GM23338 (cell line): ENCODE measurements around the gene TIMM13. TPM values are rescaled to one million over a fixed set of nuclear protein-coding genes. Genes with fewer than 3 reads are reported as not detected.

Experiments used
- ATAC-seq: fragments of 200-7000 bp; cut with Tn5 transposase; 3 replicates; pipeline ENCODE4 v1.9.1; 2020
- DNase-seq: peaks from one replicate; pipeline ENCODE4 v3.0.0-alpha.2; 2015; ENCODE audit warnings: low spot score
- H2AFZ ChIP-seq: fragments of 200-600 bp; sonication (generic); 2 replicates; pipeline ENCODE4 v1.8.0; 2016; ENCODE audit warnings: antibody characterized with exemption, mild to moderate bottlenecking, moderate library complexity
- H3F3A ChIP-seq: fragments of 200-600 bp; sonication (generic); replicated peaks from 2 replicates; pipeline ENCODE4 v1.8.0; 2017; ENCODE audit warnings: antibody characterized with exemption, mixed run types, low read depth
- H3K27ac ChIP-seq: fragments of 200-600 bp; sonication (generic); 2 replicates; pipeline ENCODE4 v1.6.1; 2016; ENCODE audit warnings: low read depth
- H3K27me3 ChIP-seq: fragments of 200-600 bp; sonication (generic); 2 replicates; pipeline ENCODE4 v1.8.0; 2016; ENCODE audit warnings: mild to moderate bottlenecking, mixed run types, moderate library complexity; ENCODE audit not compliant: insufficient read depth
- H3K36me3 ChIP-seq: fragments of 200-600 bp; sonication (generic); 2 replicates; pipeline ENCODE4 v1.8.0; 2016; ENCODE audit warnings: mild to moderate bottlenecking; ENCODE audit not compliant: insufficient read depth
- H3K4me1 ChIP-seq: fragments of 200-600 bp; sonication (generic); 2 replicates; pipeline ENCODE4 v1.8.0; 2016; ENCODE audit warnings: mild to moderate bottlenecking, moderate library complexity; ENCODE audit not compliant: insufficient read depth
- H3K4me2 ChIP-seq: fragments of 200-600 bp; sonication (generic); 2 replicates; pipeline ENCODE4 v1.7.1; 2017; ENCODE audit warnings: mixed run types
- H3K4me3 ChIP-seq: fragments of 200-600 bp; sonication (generic); 2 replicates; pipeline ENCODE4 v1.6.1; 2016; ENCODE audit warnings: mixed run types
- H3K79me2 ChIP-seq: fragments of 200-600 bp; sonication (generic); replicated peaks from 2 replicates; pipeline ENCODE4 v1.8.0; 2017; ENCODE audit warnings: mild to moderate bottlenecking; ENCODE audit not compliant: insufficient read depth
- H3K9me2 ChIP-seq: fragments of 200-600 bp; sonication (generic); 2 replicates; pipeline ENCODE4 v1.8.0; 2017; ENCODE audit not compliant: insufficient read depth
- H4K20me1 ChIP-seq: fragments of 200-600 bp; sonication (generic); replicated peaks from 2 replicates; pipeline ENCODE4 v1.8.0; 2017; ENCODE audit warnings: mild to moderate bottlenecking; ENCODE audit not compliant: insufficient read depth
- H3K27ac Mint-ChIP-seq: 2 replicates; pipeline ENCODE4 v1.8.0; 2020; ENCODE audit warnings: inconsistent platforms, mild to moderate bottlenecking, moderate library complexity, mixed read lengths
- H3K27me3 Mint-ChIP-seq: 3 replicates; pipeline ENCODE4 v1.8.0; 2022; ENCODE audit warnings: low read depth, mild to moderate bottlenecking, moderate library complexity, mixed read lengths, inconsistent platforms; ENCODE audit not compliant: insufficient read depth, poor library complexity
- H3K36me3 Mint-ChIP-seq: 3 replicates; pipeline ENCODE4 v1.8.0; 2021; ENCODE audit warnings: low read depth, mild to moderate bottlenecking, inconsistent platforms, moderate library complexity, mixed read lengths
- H3K4me1 Mint-ChIP-seq: 3 replicates; pipeline ENCODE4 v1.8.0; 2020; ENCODE audit warnings: mild to moderate bottlenecking, inconsistent platforms, mixed read lengths
- H3K4me3 Mint-ChIP-seq: 3 replicates; pipeline ENCODE4 v1.8.0; 2021; ENCODE audit warnings: moderate library complexity, mild to moderate bottlenecking, inconsistent platforms, mixed read lengths
- H3K9me3 Mint-ChIP-seq: 3 replicates; pipeline ENCODE4 v1.8.0; 2020; ENCODE audit warnings: moderate library complexity, mild to moderate bottlenecking, inconsistent platforms, mixed read lengths
- CREB1 ChIP-seq: fragments of 250-450 bp; sonication (Bioruptor Pico); IDR thresholded peaks from 2 replicates; pipeline ENCODE4 v1.5.0; 2020; ENCODE audit warnings: low read depth, mild to moderate bottlenecking, moderate library complexity
- JUNB ChIP-seq: IDR thresholded peaks from one replicate; pipeline ENCODE4 v1.6.1; 2016; ENCODE audit warnings: antibody characterized with exemption; ENCODE audit not compliant: unreplicated experiment
- POLR2AphosphoS5 ChIP-seq: IDR thresholded peaks from 2 replicates; pipeline ENCODE4 v1.6.1; 2016; ENCODE audit warnings: antibody characterized with exemption, low read depth
- STAT1 ChIP-seq: IDR thresholded peaks from one replicate; pipeline ENCODE4 v1.6.1; 2016; ENCODE audit warnings: antibody characterized with exemption; ENCODE audit not compliant: unreplicated experiment
- ZNF331 ChIP-seq: fragments of 250-450 bp; sonication (Bioruptor Pico); IDR thresholded peaks from 2 replicates; pipeline ENCODE4 v1.5.0; 2020; ENCODE audit warnings: low read depth, mild to moderate bottlenecking, moderate library complexity
- polyA plus RNA-seq: library from polyadenylated mRNA; unstranded; fragments of >200 nt; fragmentation: Nextera tagmentation; extraction: Ambion mirVana; gene quantifications from 2 replicates; pipeline ENCODE4 v1.2.1, GENCODE V29; 2016
- total RNA-seq: library from RNA; depleted of rRNA; stranded (reverse); fragments of >200 nt; shearing (Covaris generic); gene quantifications from 2 replicates; pipeline ENCODE4 v1.2.3, GENCODE V29; 2014
- TF ChIP-seq, protein P1 (sequence below): fragments of 250-450 bp; sonication (Bioruptor Pico); IDR thresholded peaks from 2 replicates; pipeline ENCODE4 v1.5.0; 2020; ENCODE audit warnings: mild to moderate bottlenecking, moderate library complexity
- TF ChIP-seq, protein P2 (sequence below), 2 experiments: fragments of 200-600 bp in 1 of 2; sonication (generic) in 1 of 2; conservative IDR thresholded peaks; 2 replicates each; pipeline versions ENCODE4 v1.5.1 to v1.6.1; 2016 to 2017; ENCODE audit warnings: antibody characterized with exemption in 2 of 2, low read depth in 2 of 2, mild to moderate bottlenecking in 2 of 2, moderate library complexity in 1 of 2

The TIMM13 gene
- total and polyA plus RNA-seq, 2 experiments from 2014 or later: 140 to 347 TPM

DNA sequence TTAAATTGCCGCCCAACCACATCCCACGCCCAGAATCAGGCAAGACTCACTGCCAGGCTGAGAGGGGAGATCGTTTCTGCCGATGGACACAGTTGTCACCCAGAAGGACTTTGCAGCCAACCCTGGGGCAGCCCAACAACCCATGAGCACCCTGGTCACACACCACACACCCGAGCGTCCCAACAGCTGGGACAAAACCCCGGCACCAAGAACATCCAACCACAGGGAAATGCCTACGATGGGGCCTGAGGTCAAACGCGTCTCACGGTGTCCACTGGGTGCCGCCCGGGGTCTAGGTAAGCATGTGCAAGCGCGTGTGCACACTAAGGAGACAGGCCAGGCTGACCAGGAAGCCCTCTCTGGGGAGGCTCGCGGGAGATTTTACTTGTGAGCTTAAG, 16.4 kb upstream of the TIMM13 start (continued):
- TF ChIP-seq, protein P1, sequence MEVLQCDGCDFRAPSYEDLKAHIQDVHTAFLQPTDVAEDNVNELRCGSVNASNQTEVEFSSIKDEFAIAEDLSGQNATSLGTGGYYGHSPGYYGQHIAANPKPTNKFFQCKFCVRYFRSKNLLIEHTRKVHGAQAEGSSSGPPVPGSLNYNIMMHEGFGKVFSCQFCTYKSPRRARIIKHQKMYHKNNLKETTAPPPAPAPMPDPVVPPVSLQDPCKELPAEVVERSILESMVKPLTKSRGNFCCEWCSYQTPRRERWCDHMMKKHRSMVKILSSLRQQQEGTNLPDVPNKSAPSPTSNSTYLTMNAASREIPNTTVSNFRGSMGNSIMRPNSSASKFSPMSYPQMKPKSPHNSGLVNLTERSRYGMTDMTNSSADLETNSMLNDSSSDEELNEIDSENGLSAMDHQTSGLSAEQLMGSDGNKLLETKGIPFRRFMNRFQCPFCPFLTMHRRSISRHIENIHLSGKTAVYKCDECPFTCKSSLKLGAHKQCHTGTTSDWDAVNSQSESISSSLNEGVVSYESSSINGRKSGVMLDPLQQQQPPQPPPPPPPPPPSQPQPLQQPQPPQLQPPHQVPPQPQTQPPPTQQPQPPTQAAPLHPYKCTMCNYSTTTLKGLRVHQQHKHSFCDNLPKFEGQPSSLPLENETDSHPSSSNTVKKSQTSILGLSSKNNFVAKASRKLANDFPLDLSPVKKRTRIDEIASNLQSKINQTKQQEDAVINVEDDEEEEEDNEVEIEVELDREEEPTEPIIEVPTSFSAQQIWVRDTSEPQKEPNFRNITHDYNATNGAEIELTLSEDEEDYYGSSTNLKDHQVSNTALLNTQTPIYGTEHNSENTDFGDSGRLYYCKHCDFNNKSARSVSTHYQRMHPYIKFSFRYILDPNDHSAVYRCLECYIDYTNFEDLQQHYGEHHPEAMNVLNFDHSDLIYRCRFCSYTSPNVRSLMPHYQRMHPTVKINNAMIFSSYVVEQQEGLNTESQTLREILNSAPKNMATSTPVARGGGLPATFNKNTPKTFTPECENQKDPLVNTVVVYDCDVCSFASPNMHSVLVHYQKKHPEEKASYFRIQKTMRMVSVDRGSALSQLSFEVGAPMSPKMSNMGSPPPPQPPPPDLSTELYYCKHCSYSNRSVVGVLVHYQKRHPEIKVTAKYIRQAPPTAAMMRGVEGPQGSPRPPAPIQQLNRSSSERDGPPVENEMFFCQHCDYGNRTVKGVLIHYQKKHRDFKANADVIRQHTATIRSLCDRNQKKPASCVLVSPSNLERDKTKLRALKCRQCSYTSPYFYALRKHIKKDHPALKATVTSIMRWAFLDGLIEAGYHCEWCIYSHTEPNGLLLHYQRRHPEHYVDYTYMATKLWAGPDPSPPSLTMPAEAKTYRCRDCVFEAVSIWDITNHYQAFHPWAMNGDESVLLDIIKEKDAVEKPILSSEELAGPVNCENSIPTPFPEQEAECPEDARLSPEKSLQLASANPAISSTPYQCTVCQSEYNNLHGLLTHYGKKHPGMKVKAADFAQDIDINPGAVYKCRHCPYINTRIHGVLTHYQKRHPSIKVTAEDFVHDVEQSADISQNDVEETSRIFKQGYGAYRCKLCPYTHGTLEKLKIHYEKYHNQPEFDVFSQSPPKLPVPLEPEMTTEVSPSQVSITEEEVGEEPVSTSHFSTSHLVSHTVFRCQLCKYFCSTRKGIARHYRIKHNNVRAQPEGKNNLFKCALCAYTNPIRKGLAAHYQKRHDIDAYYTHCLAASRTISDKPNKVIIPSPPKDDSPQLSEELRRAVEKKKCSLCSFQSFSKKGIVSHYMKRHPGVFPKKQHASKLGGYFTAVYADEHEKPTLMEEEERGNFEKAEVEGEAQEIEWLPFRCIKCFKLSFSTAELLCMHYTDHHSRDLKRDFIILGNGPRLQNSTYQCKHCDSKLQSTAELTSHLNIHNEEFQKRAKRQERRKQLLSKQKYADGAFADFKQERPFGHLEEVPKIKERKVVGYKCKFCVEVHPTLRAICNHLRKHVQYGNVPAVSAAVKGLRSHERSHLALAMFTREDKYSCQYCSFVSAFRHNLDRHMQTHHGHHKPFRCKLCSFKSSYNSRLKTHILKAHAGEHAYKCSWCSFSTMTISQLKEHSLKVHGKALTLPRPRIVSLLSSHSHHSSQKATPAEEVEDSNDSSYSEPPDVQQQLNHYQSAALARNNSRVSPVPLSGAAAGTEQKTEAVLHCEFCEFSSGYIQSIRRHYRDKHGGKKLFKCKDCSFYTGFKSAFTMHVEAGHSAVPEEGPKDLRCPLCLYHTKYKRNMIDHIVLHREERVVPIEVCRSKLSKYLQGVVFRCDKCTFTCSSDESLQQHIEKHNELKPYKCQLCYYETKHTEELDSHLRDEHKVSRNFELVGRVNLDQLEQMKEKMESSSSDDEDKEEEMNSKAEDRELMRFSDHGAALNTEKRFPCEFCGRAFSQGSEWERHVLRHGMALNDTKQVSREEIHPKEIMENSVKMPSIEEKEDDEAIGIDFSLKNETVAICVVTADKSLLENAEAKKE (CRISPR knock-in tag): no peak
- TF ChIP-seq ZNF331 (CRISPR knock-in tag): no peak
- no peak for TF ChIP-seq JUNB
- TF ChIP-seq STAT1: no peak

DNA sequence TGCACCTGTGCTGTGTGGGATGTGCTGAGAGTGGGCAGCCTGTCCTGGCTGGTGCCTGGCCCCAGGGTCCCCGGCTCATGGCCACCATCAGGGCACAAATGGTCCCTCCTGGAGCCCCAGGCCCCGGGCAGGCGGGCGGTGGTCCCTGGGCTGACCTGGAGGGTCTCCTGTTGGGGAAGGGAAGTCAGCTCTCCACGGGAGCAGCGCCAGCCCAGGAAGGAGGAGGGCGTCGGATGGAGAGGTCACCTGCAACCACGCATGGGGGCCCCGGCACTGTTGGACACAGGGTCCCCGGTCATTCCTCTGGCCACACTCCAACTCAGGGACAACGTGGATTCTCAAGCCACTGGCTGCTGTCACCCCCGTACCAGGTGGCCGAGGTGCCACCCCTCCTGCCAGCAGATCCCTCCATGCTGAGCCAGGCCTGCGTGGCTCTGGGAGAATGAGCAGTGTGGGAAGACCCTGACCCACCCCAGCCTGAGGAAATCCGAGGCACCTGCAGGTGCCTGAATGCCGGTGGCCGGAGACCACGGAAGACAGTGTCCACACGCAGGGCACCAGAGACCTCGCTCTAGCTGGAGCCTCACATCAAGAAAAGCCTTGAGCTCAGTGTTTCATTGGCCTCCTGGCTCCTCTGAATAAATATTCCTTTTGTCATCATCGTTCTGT, 15.9 kb upstream of the TIMM13 start:
- Histone ChIP-seq H3K4me3 (no peak overlapping the region), H3K4me2 (no peak overlapping the region), H3F3A (no peaks in the 10 kb centered on the region), H3K36me3 (peaks cover 2% of the 10 kb centered on the region; the same call in 1 of the 2 replicates), H3K79me2 (peaks cover 49% of the 10 kb centered on the region), H3K4me1 (peaks cover 5% of the 10 kb centered on the region; the same call in 1 of the 2 replicates), H3K9me2 (no peaks in the 10 kb centered on the region), H3K27me3 (no peaks in the 10 kb centered on the region), H2AFZ (no peak overlapping the region), H4K20me1 (peaks cover 10% of the 10 kb centered on the region), H3K27ac (no peak overlapping the region)
- no peak for ATAC-seq
- TF ChIP-seq ZNF331 (CRISPR knock-in tag) (no peak), POLR2AphosphoS5 (no peak), STAT1 (no peak), CREB1 (CRISPR knock-in tag) (no peak)
- TF ChIP-seq, protein P1 (CRISPR knock-in tag): no peak
- TF ChIP-seq, protein P2, sequence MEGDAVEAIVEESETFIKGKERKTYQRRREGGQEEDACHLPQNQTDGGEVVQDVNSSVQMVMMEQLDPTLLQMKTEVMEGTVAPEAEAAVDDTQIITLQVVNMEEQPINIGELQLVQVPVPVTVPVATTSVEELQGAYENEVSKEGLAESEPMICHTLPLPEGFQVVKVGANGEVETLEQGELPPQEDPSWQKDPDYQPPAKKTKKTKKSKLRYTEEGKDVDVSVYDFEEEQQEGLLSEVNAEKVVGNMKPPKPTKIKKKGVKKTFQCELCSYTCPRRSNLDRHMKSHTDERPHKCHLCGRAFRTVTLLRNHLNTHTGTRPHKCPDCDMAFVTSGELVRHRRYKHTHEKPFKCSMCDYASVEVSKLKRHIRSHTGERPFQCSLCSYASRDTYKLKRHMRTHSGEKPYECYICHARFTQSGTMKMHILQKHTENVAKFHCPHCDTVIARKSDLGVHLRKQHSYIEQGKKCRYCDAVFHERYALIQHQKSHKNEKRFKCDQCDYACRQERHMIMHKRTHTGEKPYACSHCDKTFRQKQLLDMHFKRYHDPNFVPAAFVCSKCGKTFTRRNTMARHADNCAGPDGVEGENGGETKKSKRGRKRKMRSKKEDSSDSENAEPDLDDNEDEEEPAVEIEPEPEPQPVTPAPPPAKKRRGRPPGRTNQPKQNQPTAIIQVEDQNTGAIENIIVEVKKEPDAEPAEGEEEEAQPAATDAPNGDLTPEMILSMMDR (conservative IDR thresholded peaks at IDR 0.05; ENCODE audit: low read depth in 2 of 2): no peak
- peaks cover 10% of the 10 kb centered on the region for H3K4me1 Mint-ChIP-seq
- H3K4me3 Mint-ChIP-seq: no peak overlapping the region; the same call in 2 of the 3 replicates
- H3K9me3 Mint-ChIP-seq: no peaks in the 10 kb centered on the region
- peaks cover 8% of the 10 kb centered on the region for H3K27me3 Mint-ChIP-seq
- no peak for DNase-seq
- no peak overlapping the region for H3K27ac Mint-ChIP-seq
- peaks cover 24% of the 10 kb centered on the region for H3K36me3 Mint-ChIP-seq
